ENCODE data around the gene ZNF48. TPM values are rescaled to one million over a fixed set of nuclear protein-coding genes. Genes with fewer than 3 reads are reported as not detected.

Gene ZNF48
- total RNA-seq, 1 experiment from 2014 or later = 3.4 TPM

GRCh38 chr16:30407102-30407803 lies 12.0 kb downstream of the ZNF48 start, which contains the start of gene ZNF771:
ZNF771 (plus strand) TSS chr16:30407606; CDS start chr16:30408054, 448 bp downstream.
- peak; percentile 83 for DNase-seq (ENCODE audit: low read depth)

DNA sequence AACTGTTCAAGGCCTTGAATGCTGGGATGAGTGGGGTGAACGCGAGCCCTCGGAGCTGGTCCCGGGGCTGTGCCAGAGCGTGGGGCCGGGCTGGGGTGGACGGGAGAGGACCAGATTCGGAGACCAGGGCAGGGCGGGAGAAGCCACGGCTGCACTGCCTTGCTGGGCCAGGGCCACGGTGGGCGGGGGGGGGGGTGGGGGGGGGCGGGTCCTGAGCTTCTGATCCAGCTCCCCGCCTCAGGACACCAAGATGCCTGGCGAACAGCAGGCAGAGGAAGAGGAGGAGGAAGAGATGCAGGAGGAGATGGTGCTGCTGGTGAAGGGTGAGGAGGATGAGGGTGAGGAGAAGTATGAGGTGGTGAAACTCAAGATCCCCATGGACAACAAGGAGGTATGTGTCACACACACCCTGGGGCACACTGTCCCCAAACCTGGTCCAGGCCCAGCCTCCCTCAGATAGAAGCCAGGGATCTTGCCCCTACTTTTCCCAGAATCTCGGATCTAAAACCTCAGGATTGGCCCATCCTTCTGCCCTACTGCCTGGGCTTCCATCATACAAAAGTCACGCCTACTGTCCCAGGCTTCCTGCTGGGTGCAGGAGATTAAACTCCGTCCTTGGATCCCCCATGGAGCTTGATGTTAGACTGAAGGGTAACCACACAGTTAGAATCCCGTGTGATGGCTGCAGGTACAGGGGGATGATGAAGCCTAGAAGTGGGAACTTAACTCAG lies 12.7 kb downstream of the ZNF48 start:
- no peak for DNase-seq (ENCODE audit: low read depth)

GRCh38 chr16:30409125-30410060 lies 14.2 kb downstream of the ZNF48 start:
- DNase-seq (ENCODE audit: low read depth) = peak; percentile 75

DNA sequence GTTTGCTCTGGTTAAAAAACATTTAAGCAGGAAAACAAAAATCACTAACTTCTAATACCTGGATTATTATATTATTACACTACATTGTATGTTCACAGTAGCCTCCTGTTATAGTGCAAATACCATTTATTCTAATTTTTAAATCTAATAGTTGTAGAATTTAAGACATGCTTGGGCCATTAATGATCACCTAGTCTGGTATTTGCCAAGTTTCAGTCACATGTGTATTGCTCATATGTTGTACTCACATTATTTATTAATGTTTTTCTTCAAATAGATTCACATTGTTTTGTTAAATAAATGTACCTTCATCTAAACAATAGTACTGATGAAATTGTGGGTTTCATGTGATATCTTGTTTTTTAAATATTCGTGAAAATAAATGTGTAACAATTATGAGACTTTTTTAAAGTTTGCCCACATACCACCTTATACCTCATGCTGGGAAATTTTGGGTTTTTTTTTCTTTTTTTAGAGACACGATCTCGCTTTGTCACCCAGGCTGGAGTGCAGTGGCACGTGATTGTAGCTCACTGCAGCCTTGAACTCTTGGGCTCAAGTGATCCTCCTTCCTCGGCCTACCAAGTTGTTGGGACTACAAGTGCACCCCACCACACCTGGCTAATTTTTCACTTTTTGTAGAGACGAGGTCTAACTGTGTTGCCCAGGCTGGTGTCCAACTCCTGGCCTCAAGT lies 18.0 kb downstream of the ZNF48 start:
- no peak for DNase-seq (ENCODE audit: low read depth)

DNA sequence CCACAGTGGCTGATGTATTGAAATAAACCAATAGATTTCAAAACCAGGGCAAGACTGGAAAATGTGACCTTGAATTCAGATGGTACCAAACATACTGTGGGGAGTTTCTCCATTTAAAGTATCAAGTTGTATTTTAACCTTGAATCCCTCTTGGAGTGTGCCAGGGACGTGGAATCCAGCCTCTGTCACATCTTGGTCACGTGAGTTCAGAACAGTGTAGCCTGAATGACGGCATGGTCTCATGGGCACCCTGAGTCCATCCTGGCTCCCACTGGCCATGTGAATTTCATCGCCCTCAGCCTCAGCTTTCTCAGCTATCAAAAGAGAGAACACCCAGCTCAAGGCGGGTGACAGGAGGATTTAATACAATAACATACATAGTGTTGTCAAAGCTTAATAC lies 18.9 kb downstream of the ZNF48 start:
- no peak for DNase-seq (ENCODE audit: low read depth)

- no peak for DNase-seq (ENCODE audit: low read depth)
These were observed 20.9 kb downstream of the ZNF48 start for GRCh38 chr16:30416047-30416603.

- no peak for DNase-seq (ENCODE audit: low read depth)
These were observed 21.7 kb downstream of the ZNF48 start for GRCh38 chr16:30416624-30417528.

DNA sequence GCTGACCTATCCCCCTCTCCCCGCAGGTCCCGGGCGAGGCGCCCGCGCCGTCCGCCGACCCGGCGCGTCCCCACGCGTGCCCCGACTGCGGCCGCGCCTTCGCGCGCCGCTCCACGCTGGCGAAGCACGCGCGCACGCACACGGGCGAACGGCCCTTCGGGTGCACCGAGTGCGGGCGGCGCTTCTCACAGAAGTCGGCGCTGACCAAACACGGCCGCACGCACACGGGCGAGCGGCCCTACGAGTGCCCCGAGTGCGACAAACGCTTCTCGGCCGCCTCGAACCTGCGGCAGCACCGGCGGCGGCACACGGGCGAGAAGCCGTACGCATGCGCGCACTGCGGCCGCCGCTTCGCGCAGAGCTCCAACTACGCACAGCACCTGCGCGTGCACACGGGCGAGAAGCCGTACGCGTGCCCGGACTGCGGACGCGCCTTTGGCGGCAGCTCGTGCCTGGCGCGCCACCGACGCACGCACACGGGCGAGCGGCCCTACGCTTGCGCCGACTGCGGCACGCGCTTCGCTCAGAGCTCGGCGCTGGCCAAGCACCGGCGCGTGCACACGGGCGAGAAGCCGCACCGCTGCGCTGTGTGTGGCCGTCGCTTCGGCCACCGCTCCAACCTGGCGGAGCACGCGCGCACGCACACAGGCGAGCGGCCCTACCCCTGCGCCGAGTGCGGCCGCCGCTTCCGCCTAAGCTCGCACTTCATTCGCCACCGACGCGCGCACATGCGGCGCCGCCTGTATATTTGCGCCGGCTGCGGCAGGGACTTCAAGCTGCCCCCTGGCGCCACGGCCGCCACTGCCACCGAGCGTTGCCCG lies 22.5 kb downstream of the ZNF48 start:
- DNase-seq (ENCODE audit: low read depth) = peak; percentile 85

- no peak for DNase-seq (ENCODE audit: low read depth)
These were observed 23.3 kb downstream of the ZNF48 start for GRCh38 chr16:30418350-30419181.

DNA sequence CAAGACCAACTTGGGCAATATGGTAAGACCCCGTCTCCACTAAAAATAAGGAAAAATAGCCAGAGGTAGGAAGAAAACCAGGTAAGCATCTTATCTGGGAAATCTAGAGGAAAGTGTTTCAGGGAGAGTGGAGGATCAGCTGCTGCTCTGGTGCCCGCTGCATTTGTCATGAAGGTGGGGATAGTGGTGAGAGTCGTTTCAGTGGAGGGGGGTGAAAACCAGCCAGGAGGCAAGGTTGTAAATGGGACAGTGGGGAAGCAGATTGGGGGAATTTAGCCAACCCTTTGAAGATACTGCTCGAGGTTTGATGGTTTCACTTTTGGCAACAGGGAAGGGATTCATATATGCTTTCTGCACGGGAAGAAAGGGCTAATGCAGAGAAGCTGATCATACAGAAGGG lies 25.8 kb downstream of the ZNF48 start:
- DNase-seq (ENCODE audit: low read depth) = no peak

DNA sequence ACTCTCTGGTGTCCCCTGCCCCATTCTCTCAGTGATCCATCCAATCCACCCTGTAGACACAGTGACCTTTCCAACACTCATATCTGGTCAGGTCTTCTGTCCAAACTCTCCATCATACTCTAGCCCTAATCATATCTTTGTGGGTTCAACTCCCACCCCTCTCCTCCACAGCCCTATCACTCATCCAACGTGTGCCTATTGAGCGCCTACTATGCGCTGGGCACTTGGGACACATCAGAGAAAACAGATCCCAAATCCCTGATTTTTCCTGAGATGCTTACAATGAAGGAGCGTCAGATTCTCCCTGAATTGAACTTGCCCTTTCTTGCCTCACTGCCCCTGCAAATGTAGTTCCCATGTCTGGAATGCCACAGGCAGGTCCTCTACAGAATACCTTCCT lies 32.8 kb downstream of the ZNF48 start:
- no peak for DNase-seq (ENCODE audit: low read depth)

DNA sequence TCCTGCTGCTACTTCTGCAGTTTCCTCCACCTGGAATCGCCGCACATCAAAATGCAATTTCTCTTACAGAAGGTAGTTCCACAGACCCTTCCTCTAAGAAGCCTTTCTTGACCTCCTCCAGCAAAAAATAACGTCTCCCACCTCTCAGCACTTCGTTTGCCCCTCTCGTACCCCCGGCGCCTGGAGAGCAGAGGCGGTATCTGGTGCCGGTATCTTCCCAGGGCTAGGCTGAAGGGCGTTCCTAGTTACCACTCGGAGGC lies 34.1 kb downstream of the ZNF48 start:
- DNase-seq (ENCODE audit: low read depth) = no peak

GRCh38 chr16:30429678-30430427 lies 34.6 kb downstream of the ZNF48 start, which contains the start of gene DCTPP1:
DCTPP1 (minus strand) TSS chr16:30430030; CDS start chr16:30429980, 50 bp downstream.
- DNase-seq (ENCODE audit: low read depth) = peak; percentile 98

DNA sequence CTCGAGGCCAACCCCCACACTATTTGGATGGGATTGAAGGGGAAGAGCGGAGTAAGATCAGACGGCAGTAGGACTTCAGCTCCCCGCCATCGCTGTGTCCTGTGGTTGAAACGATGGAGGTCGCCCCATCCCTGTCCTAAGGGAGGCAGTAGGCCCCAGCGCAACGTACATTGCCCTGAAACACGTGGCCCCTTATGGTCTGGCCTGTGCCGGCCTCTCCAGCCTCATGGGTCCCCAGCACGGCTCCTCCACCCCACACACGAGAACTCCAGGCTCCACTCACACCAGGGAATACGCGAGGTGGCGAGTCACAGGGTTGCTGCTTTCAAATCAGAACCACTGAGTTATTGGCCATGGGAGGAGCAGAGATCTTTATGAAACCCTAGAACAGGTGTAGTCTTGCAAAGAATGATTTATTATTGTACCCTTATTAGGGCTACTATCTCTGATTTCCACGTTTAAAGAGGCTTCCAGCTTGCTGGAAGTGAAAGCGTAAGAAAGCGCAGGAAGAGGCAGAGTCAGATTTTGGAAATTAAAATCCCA lies 35.3 kb downstream of the ZNF48 start:
- DNase-seq (ENCODE audit: low read depth) = no peak

DNA sequence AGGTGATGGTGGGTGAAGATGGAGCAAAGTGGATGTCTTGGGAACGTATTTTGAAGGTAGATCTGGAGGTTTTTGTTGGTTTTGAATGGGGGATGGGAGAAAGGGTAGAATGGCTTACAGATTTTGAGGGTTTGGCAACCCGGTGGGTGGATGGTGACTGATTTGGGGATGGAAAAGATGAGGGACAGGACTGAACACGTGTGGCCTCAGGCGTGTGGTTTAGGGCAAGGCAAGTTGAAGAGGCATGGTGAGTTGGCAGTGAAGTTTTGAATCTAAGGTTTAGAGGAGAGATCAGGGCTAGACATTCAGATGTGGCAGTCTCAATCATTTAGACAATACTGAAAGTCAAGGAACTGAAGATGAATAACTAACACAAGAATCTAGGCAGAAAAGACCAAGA lies 39.6 kb downstream of the ZNF48 start:
- DNase-seq (ENCODE audit: low read depth) = no peak

DNA sequence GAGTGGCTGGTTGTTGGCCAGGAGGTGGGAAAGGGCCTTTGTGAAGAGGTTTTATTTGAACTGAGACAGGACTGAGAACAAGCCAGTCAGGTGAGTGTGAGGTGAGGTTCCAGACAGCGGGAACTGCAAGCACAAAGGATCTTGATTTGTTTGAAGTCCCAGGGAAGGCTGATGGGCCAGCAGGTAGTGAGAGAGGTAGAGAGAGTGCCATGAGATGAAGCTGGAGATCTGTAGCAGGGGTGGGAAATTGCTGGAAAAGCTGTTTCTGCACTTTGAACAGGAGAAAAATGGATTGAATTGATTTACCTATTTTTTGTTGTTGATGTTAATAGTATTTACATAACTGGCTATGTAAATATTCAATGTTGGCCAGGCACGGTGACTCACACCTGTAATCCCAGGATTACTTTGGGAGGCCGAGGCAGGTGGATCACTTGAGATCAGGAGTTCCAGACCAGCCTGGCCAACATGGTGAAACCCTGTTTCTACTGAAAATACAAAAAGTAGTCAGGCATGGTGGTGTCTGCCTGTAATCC lies 42.4 kb downstream of the ZNF48 start:
- DNase-seq (ENCODE audit: low read depth) = no peak

- no peak for DNase-seq (ENCODE audit: low read depth)
These were observed 43.6 kb downstream of the ZNF48 start for GRCh38 chr16:30438835-30439234.
